ENCODE data around the gene PIN4.
"Not testable (repeated sequence)": the region's sequence is repeated elsewhere in the genome, so short reads cannot be mapped to it uniquely, and the experiment has no call there.

The PIN4 gene

DNA sequence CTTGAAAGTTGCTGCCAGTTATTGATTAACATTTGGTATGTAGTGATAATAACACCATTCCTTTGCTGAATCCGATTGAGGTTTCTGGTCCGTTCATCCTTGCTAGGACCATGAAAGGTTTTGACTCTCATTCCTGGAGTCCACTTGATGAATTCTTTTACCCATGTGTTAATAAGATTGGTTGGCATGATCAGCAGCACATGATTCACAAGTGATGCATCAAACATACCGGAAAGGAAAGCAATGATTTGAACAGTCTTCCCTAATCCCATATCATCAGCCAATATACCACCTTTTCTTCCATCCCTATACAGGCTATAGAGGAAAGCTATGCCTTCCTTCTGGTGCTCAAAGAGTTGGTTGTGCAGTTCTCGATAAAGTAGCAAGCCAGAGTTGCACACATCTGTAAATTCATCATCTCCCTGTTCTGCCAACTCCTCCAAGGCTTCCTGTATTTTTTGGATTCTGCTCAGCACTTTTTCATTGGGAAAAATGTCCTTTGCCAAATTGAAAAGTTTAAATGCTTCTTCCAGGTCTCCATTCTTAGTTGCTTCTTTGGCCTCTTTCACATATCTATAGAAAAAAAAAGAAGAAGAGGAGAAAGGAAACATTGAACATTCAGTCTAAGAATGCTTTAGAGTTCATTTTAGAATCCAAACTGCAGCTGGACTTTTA, 26.7 kb downstream of the PIN4 start:
- no peak overlapping the region for H3K23ac ChIP-seq (ENCODE audit: low read length)
- no peak overlapping the region for H2BK5ac ChIP-seq (ENCODE audit: low read depth, low read length, poor library complexity)
- no peak overlapping the region for H3K9ac ChIP-seq (ENCODE audit: low read length)
- H4K12ac ChIP-seq (ENCODE audit: low read depth, low read length): no peak overlapping the region
- no peaks in the 10 kb centered on the region for H3K4me1 ChIP-seq (ENCODE audit: control insufficient read depth in 1 of 2, insufficient read depth in 2 of 2, low read length in 2 of 2)
- no peaks in the 10 kb centered on the region for H3K79me2 ChIP-seq (ENCODE audit: control insufficient read depth, insufficient read depth, low read length, poor library complexity)
- H4K91ac ChIP-seq (ENCODE audit: low read depth, low read length): no peak overlapping the region
- no peaks in the 10 kb centered on the region for H3K9me3 ChIP-seq (ENCODE audit: insufficient read depth, low read depth, low read length)
- H3K14ac ChIP-seq (ENCODE audit: low read length): no peak overlapping the region
- H2BK12ac ChIP-seq (ENCODE audit: low read length): no peak overlapping the region
- H3K27me3 ChIP-seq (ENCODE audit: insufficient read depth, low read length): no peaks in the 10 kb centered on the region
- no peaks in the 10 kb centered on the region for H3K79me1 ChIP-seq (ENCODE audit: low read length)
- WGBS (ENCODE audit: extremely low coverage, insufficient coverage, insufficient read length): no CpG with 5 or more reads among the region's 4 CpGs
- H3K27ac ChIP-seq (ENCODE audit: low read depth, low read length): no peak overlapping the region
- no peak overlapping the region for H3K4me3 ChIP-seq (ENCODE audit: low read depth, low read length)
- no peak overlapping the region for H3K4me2 ChIP-seq (ENCODE audit: low read length)
- H3K18ac ChIP-seq (ENCODE audit: low read length): no peak overlapping the region
- H2AFZ ChIP-seq (ENCODE audit: insufficient read depth, low read length, poor library complexity): no peak overlapping the region
- H4K8ac ChIP-seq (ENCODE audit: low read depth, low read length): no peak overlapping the region
- H3K36me3 ChIP-seq (ENCODE audit: control insufficient read depth in 1 of 2, insufficient read depth in 2 of 2, low read length in 2 of 2): peaks cover 2 to 8% of the 10 kb centered on the region in 2 experiments
- no peak for DNase-seq
- H2BK120ac ChIP-seq (ENCODE audit: insufficient read depth, low read length, poor library complexity): no peak overlapping the region
- no peak overlapping the region for H3K4ac ChIP-seq (ENCODE audit: low read depth, low read length)
- no peak overlapping the region for H2AK5ac ChIP-seq (ENCODE audit: low read length)

GRCh38 chrX:72216973-72217372, 35.4 kb downstream of the PIN4 start:
- H3K27ac ChIP-seq (ENCODE audit: low read depth, low read length): no peak overlapping the region
- H3K9ac ChIP-seq (ENCODE audit: low read length): no peak overlapping the region
- no peaks in the 10 kb centered on the region for H3K9me3 ChIP-seq (ENCODE audit: insufficient read depth, low read depth, low read length)
- H2BK120ac ChIP-seq (ENCODE audit: insufficient read depth, low read length, poor library complexity): no peak overlapping the region
- H3K4me3 ChIP-seq (ENCODE audit: low read depth, low read length): no peak overlapping the region
- H3K79me1 ChIP-seq (ENCODE audit: low read length): no peaks in the 10 kb centered on the region
- H4K91ac ChIP-seq (ENCODE audit: low read depth, low read length): no peak overlapping the region
- no peak overlapping the region for H2BK12ac ChIP-seq (ENCODE audit: low read length)
- H2AK5ac ChIP-seq (ENCODE audit: low read length): no peak overlapping the region
- WGBS (ENCODE audit: extremely low coverage, insufficient coverage, insufficient read length): no CpG with 5 or more reads among the region's 1 CpG
- H3K36me3 ChIP-seq (ENCODE audit: control insufficient read depth in 1 of 2, insufficient read depth in 2 of 2, low read length in 2 of 2): peaks cover 3 to 4% of the 10 kb centered on the region in 2 experiments
- no peak overlapping the region for H3K18ac ChIP-seq (ENCODE audit: low read length)
- no peak overlapping the region for H3K4ac ChIP-seq (ENCODE audit: low read depth, low read length)
- no peaks in the 10 kb centered on the region for H3K4me1 ChIP-seq (ENCODE audit: control insufficient read depth in 1 of 2, insufficient read depth in 2 of 2, low read length in 2 of 2)
- no peak for DNase-seq
- no peak overlapping the region for H2BK5ac ChIP-seq (ENCODE audit: low read depth, low read length, poor library complexity)
- H3K79me2 ChIP-seq (ENCODE audit: control insufficient read depth, insufficient read depth, low read length, poor library complexity): no peaks in the 10 kb centered on the region
- no peak overlapping the region for H3K23ac ChIP-seq (ENCODE audit: low read length)
- H3K14ac ChIP-seq (ENCODE audit: low read length): no peak overlapping the region
- H4K8ac ChIP-seq (ENCODE audit: low read depth, low read length): no peak overlapping the region
- no peak overlapping the region for H3K4me2 ChIP-seq (ENCODE audit: low read length)
- no peak overlapping the region for H4K12ac ChIP-seq (ENCODE audit: low read depth, low read length)
- H2AFZ ChIP-seq (ENCODE audit: insufficient read depth, low read length, poor library complexity): no peak overlapping the region
- H3K27me3 ChIP-seq (ENCODE audit: insufficient read depth, low read length): no peaks in the 10 kb centered on the region

GRCh38 chrX:72220375-72220774, 38.8 kb downstream of the PIN4 start:
- H4K12ac ChIP-seq (ENCODE audit: low read depth, low read length); H4K91ac ChIP-seq (ENCODE audit: low read depth, low read length); H3K9ac ChIP-seq (ENCODE audit: low read length); H3K27ac ChIP-seq (ENCODE audit: low read depth, low read length); H3K4me1 ChIP-seq (ENCODE audit: control insufficient read depth in 1 of 2, insufficient read depth in 2 of 2, low read length in 2 of 2); H3K9me3 ChIP-seq (ENCODE audit: insufficient read depth, low read depth, low read length); H3K18ac ChIP-seq (ENCODE audit: low read length); H3K27me3 ChIP-seq (ENCODE audit: insufficient read depth, low read length); H2BK120ac ChIP-seq (ENCODE audit: insufficient read depth, low read length, poor library complexity); DNase-seq; H3K14ac ChIP-seq (ENCODE audit: low read length); H3K79me1 ChIP-seq (ENCODE audit: low read length); H2BK12ac ChIP-seq (ENCODE audit: low read length); H2BK5ac ChIP-seq (ENCODE audit: low read depth, low read length, poor library complexity); H3K4ac ChIP-seq (ENCODE audit: low read depth, low read length); H3K36me3 ChIP-seq (ENCODE audit: control insufficient read depth in 1 of 2, insufficient read depth in 2 of 2, low read length in 2 of 2); H2AFZ ChIP-seq (ENCODE audit: insufficient read depth, low read length, poor library complexity); H3K23ac ChIP-seq (ENCODE audit: low read length); H3K4me3 ChIP-seq (ENCODE audit: low read depth, low read length); H3K79me2 ChIP-seq (ENCODE audit: control insufficient read depth, insufficient read depth, low read length, poor library complexity); H4K8ac ChIP-seq (ENCODE audit: low read depth, low read length); H2AK5ac ChIP-seq (ENCODE audit: low read length); H3K4me2 ChIP-seq (ENCODE audit: low read length): not testable (repeated sequence)
- WGBS (ENCODE audit: extremely low coverage, insufficient coverage, insufficient read length): no CpG with 5 or more reads among the region's 3 CpGs

- Histone ChIP-seq H4K12ac (ENCODE audit: low read depth, low read length) (no peak overlapping the region), H3K27ac (ENCODE audit: low read depth, low read length) (no peak overlapping the region), H2AFZ (ENCODE audit: insufficient read depth, low read length, poor library complexity) (no peak overlapping the region), H2AK5ac (ENCODE audit: low read length) (no peak overlapping the region), H3K18ac (ENCODE audit: low read length) (no peak overlapping the region), H4K8ac (ENCODE audit: low read depth, low read length) (no peak overlapping the region), H2BK12ac (ENCODE audit: low read length) (no peak overlapping the region), H3K9ac (ENCODE audit: low read length) (no peak overlapping the region), H3K79me2 (ENCODE audit: control insufficient read depth, insufficient read depth, low read length, poor library complexity) (no peaks in the 10 kb centered on the region), H2BK5ac (ENCODE audit: low read depth, low read length, poor library complexity) (no peak overlapping the region), H3K79me1 (ENCODE audit: low read length) (no peaks in the 10 kb centered on the region), H3K27me3 (ENCODE audit: insufficient read depth, low read length) (no peaks in the 10 kb centered on the region), H3K14ac (ENCODE audit: low read length) (no peak overlapping the region), H3K36me3 (ENCODE audit: control insufficient read depth in 1 of 2, insufficient read depth in 2 of 2, low read length in 2 of 2) (peaks cover 2 to 3% of the 10 kb centered on the region in 2 experiments), H3K4ac (ENCODE audit: low read depth, low read length) (no peak overlapping the region), H3K4me1 (ENCODE audit: control insufficient read depth in 1 of 2, insufficient read depth in 2 of 2, low read length in 2 of 2) (no peaks in the 10 kb centered on the region), H3K23ac (ENCODE audit: low read length) (no peak overlapping the region), H3K4me3 (ENCODE audit: low read depth, low read length) (no peak overlapping the region), H3K9me3 (ENCODE audit: insufficient read depth, low read depth, low read length) (no peaks in the 10 kb centered on the region), H3K4me2 (ENCODE audit: low read length) (no peak overlapping the region), H2BK120ac (ENCODE audit: insufficient read depth, low read length, poor library complexity) (no peak overlapping the region), H4K91ac (ENCODE audit: low read depth, low read length) (no peak overlapping the region)
- no peak for DNase-seq
- WGBS (ENCODE audit: extremely low coverage, insufficient coverage, insufficient read length): no CpG with 5 or more reads among the region's 3 CpGs
Observed at GRCh38 chrX:72230290-72230689, 48.7 kb downstream of the PIN4 start.
